GM19043 (cell line): ENCODE measurements around the gene NUP210.
A peak's percentile ranks its signal among the peaks of the same experiment; 100 is the strongest.

Experiments
- ATAC-seq: cut with Tn5 transposase; IDR thresholded peaks from one replicate; pipeline ENCODE4 v1.9.1; 2021; ENCODE audit warnings: low read depth; ENCODE audit not compliant: unreplicated experiment

The NUP210 gene

DNA sequence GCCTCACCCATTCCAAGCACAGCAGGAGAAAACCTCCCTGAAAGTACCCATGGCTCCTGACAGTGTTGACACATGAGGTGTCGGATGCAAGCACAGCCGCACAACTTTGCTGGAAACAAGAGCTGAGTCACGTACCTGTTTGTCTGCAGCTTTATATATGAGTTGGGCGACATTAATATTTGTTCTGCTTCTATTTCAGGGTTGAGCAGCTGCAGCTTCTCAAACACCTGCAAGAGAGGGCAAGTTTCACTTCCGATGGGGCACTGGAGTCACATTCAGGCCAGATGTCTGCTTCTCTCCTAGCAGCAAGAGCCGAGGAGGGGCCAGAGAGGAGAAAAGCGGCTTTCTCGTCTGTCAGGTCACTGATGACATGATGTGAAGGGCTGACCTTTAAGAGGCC is 88.0 kb downstream of the NUP210 start:
- peak; percentile 94 for ATAC-seq

DNA sequence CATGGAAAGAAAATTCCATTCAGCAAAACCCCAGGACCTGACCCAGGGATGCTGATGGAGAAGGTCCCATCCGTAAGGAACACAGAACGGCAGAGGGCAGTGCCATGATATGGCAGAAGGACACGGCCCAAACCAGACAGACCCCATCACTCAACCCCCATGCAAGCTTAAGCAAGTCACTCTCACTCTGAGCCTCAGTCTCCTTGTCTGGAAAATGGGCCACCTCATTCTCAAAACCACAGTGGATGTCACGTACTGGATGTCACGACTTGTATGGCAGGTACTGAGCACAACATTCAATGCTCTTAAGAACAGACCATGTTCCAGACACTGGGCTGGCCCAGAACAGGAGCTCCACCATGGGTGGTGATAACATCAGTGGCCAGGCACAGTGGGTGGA is 90.4 kb downstream of the NUP210 start:
- no peak for ATAC-seq

DNA sequence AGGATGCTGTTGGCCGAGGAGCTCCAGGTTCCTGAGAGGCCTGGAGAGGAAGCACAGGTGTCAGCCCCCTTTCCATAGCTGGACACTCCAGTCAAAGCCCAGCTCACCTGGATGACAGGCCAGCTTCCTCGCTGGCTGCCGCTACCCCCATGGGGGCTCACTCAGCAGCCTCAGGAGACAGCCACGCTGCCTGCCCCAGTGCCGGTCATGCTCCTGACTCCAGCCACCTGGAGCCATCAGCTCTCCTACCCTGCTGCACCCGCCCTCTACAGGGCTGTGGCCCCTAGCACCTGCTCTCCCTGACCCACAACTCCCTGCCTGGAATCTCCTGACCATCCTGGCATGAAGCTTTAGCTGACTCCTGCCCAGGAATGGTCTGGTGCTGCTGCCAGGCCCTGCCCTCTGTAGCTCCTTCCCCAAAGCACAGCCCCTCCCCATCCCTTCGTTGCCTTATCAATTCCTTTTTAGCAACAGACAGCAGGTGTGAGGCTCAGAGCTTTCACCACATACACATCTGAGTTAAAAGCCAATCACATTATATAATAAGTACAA is 94.2 kb downstream of the NUP210 start:
- no peak for ATAC-seq

DNA sequence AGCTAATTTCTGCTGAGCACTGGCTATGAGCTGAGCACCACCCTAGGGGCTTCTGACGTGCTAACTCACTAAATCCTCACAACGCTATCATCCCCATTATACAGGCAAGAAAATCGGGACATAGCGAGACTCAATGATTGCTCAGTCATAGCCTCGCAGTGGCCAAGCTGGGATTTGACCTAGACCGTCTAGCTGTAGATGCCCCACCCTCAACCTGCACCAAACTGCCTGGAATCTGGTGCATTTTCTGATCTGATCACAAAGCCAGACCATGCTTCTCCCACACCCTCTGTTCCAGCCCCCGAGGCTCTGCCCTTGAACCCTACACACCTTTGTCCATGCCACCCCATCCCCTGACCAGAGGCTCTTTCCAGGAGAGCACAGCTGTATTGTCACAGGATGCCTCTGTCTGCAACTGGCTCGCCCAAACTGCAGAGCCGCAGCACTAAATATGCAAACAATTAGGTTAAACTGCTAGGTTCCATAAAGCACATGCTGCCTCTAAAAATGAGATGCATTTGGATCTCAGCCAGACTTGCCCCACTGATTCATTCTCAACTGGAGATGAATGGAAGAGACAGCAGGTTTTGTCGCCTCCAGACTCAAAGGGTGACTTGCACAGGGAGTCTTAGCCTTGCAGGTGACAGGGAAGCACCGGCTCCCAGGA is 95.2 kb downstream of the NUP210 start:
- ATAC-seq, result no peak

DNA sequence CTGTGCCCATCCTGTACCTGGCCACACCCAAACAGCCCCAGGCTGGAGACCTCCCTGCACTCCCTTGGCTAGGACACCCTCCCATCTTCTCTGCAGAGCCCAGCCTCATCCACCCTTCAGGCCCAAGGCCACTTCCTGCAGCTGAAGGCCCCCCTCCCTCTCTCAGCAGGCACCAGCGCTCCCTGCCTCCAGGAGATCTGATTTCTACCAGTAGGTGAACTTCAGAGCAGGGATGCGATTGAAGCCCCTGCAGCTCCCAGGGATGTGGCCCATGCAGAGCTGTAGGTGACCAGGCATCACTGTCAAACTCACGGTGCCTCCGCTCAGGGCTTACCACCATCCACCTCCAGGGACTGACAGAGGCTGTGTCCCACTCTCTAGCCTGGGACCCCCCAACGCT is 96.3 kb downstream of the NUP210 start:
- ATAC-seq, result no peak

DNA sequence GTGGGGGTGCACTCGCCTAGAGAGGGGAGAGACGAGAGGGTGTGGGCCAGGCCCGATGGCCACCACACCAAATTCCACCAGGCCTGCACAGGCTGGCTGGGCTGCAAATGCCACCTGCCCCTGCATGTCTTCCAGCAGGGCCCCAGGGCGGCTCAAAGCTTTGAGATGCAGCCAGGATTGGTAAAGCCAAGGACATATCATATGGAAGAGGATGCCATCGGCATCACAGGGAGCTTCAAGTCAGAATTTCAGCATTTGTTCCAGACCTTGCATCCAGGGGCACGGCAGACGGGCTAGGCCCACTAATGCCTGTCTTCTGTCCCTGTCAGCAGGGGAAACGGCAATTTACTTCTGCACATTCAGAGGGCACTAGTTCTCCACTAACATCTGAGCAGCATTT is 97.8 kb downstream of the NUP210 start:
- no peak for ATAC-seq

DNA sequence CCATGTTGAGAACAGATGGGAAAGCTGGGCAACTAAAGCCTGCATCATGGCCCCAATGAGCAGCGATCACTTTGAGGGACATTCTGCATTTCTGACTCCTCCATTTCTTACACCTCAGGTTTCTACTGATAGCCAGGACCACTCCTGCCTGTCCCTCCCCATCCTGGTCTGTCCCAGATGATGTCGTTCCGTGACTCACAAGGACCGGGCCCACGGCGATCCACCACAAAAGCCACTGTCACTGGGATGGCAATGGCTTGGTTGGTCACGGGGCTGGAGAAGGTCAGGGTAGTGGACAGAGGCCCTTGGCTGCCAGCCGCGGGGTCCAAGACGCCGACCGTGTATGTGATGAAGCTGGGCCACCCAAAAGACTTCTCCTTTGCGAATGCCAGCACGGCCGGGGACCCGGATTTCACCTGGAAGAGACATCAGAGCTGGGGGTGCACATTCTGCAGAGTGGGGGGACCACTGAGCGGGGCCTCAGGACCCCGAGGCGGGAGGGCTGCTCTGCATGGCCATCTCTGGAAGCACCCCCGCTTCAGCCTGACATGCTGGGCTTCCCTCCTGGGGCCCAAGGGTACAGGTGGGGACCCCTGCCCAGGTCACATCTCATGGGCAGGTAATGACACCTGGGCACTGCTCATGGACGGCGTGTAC is 100.4 kb downstream of the NUP210 start:
- no peak for ATAC-seq

DNA sequence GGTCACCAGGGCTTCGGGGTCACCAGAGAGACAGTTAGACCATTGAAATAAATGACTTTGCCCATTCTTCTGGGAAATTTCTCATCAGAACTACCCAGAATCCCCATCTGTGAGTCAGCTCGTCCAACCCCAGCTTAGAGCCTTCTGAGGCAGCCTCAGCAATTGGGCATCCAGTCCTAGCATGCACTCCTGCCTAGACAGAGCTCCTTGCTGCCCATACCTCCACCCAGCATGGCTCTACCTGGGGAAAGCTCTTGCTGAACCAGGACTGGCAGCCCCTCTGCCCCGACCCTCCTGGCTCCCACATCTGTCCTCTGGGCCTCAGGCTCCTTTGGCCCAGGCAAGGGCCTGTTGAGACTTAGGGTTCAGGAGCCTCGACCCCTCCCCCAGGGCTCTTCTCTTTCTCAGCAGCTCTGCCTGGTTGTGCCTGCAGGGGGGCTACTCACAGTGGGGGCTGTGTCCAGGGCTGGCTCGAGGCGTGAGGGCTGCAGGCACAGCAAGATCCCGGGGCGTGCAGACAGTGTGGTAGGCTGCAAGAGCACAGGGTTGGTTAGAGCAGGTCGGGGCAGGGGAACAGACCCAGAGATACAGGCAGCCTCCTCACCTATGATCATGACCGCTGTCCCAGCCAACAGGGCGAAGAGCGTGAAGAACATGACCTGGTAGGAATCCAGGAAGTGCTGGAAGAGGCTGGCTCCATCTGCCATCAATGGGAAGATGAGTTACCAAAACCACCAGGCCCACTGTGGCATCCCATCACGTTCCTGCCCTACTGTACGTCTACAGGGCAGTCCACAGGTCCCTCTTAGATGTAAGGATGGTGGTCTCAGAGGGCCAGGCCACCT is 101.3 kb downstream of the NUP210 start:
- no peak for ATAC-seq

DNA sequence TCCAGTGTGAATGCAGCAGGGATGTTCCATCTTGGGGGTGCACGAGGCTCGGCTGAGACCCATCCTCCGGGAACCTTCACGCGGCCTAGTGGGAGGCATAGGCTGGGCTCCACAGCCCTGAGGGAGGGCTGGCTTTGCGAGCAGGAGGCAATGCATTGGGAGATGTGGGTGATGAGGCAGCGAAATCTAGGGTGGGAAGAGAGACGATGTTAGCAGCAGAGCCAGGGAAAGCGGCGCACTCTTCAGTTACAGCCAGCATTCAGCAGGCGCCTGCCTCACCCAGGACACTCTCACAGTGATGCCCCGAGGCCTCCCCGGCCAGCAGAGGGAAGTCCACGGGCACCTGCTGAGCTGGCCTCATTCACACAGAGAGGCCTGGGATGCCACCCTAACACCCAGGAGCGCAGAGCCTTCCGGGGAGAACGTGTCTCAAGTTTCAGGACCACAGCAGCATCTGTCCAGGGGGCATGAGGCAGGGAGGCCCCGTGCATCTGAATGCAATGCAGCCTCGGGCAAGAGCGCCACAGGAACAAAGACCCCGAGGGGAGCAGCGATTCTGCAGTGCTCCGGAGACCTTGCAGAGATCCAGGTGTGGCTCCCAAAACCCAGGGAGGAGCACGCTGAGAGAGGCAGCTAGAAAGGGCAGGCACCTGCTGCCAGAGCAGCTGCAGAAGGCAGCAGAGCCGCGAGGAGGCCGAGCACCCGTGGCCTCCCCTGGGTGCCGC is 102.4 kb downstream of the NUP210 start:
- ATAC-seq, result no peak

DNA sequence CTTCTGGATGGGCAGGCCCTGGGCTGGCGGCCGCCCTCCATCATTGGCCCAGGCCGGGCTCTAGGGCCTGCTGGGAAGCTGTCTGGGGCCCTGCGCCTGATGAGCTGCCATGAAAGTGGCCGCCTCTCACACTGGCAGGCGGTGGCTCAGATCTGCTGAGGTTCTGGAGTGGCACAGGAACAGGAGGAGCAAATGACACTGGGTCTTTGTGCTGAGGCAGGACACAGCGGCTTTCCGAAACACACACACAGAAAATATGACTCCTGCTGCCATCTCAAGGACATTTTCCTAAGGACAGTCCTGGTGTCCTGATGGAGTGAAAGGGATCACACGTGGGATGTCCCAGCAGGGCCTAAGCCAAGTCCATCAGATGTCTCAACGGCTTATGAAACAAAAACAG is 103.5 kb downstream of the NUP210 start:
- no peak for ATAC-seq

DNA sequence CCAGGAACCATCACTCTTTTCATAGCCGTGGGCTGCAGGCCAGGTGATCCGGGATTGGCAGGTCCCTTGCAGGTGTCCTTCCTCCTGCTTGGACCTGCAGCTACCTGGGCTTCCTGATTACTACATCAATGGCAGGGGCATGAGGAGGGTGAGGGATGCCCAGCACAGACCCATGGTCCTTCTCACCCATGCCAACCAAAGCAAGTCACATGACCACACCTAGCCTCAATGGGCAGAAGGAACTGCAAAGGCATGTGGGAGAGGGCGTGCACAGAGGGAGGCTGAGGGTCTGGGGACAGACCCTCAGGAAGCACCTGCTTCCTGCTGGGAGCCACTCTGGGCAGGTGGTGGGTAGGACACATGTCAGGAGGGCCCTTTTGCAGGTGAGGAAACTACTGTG is 105.2 kb downstream of the NUP210 start:
- no peak for ATAC-seq

DNA sequence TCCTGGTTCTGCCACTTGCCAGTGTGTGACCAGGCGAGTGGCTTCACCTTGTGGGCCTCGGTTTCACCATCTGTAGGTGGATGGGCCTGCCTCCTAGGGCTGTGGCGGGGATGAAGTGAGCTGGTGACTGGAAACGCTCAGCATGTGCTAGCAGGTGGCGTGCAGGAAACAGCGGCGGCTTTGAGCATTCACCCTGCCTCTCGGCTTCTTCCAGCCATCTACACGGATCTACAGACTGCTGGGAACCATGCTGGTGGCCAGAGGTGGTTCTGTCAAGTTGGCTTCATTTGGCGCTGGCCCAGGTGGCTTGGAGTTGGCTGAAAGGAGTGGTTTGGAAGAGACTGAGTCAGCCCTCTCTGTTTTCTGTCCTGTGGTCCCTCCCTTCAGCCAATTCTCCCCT is 106.3 kb downstream of the NUP210 start:
- ATAC-seq, result no peak

DNA sequence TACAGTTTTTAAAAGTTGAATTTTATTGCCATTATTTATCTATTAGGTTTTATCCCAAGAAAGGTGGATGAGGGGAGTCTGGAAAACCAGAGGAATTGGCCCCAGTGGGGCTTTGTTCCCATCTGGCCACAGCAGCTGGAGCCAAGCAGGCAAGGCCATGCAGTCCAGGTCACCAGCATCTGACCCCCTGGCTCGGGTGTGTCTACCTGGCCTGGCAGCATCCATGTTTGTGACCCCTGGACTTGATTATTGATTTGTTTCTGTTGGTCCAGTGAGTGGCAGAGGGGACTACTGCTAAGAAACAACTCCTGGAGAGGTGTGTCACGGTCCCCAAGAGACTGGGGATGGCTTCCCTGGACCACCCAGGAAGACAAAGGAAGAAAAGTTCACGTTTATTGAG is 111.1 kb downstream of the NUP210 start:
- no peak for ATAC-seq

DNA sequence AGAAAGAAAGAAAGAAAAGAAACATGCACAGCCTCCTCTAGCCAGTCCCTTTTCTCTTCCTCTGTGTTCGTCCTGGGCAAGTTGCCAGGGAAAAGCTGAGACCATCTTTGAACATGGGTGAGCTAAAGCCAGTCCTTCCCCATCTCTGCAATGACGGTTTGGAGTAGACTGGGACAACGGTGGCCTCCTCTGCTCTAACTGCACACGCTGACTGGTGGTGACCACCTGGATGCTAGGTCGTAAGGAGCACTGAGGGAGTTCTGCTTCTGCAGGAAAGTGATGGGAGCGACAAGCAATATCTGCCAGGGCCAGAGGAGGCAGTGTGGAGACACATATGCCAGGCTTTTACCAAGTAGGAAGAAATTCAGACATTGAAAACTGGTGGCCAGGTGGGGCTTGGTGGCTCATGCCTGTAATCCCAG is 111.7 kb downstream of the NUP210 start:
- peak; percentile 69 for ATAC-seq

DNA sequence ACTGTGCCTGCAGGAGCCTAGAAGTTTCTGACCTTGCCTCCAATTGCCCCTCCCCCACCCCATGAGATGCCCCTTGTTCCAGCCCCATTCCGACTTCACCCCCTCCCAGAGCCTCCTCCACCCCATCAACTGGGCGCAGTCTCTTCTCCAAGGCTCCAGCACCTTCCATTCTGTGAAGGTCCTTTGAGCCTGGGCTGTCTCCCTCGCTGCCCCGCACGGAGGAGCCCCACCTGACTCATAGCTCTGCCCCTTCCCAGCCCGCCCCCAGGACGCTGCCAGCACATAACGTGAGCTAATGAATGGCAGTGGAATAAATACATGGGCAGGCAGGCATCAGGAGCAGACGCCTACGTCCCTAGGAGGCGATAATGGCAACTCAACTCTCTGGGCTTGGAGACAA is 113.1 kb downstream of the NUP210 start:
- no peak for ATAC-seq

DNA sequence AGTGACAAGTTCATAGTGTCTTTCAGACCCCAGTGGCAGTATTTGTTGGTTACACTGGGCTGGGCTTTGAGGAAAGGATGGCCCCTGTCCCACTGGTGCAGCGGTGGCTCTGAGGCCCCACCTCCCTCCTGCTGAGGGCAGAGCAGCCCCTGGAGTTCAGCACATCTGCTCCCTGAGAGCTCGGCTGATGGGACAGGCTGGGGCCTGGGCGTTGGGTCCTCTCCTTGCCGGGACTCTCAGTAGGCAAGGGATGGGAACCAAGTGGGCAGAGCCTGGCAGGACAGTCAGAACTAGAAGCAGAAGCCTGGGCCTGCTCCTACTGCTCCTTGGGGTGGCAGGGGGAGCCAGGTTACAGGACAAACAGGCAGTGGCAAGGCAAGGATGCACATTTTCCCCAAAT is 114.5 kb downstream of the NUP210 start:
- ATAC-seq, result no peak

DNA sequence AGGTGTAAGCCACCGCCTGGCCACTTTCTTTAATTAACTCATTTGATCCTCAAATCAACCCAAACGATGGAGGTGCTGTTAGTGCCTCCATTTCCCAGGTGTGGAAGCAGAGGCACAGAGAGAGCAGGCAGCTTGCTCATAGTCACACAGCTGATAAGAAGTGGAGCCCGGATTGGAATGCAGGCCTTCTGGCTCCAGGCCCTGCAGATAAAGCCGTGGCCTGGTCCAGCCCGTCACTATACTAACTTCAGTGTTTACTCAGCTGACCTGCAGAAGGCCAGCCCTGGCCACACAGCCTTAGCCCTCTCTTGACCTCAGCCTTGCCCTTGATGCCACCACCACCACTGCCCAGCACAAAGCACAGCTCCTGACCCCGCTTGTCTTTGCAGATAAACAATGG is 116.7 kb downstream of the NUP210 start:
- ATAC-seq, result no peak

DNA sequence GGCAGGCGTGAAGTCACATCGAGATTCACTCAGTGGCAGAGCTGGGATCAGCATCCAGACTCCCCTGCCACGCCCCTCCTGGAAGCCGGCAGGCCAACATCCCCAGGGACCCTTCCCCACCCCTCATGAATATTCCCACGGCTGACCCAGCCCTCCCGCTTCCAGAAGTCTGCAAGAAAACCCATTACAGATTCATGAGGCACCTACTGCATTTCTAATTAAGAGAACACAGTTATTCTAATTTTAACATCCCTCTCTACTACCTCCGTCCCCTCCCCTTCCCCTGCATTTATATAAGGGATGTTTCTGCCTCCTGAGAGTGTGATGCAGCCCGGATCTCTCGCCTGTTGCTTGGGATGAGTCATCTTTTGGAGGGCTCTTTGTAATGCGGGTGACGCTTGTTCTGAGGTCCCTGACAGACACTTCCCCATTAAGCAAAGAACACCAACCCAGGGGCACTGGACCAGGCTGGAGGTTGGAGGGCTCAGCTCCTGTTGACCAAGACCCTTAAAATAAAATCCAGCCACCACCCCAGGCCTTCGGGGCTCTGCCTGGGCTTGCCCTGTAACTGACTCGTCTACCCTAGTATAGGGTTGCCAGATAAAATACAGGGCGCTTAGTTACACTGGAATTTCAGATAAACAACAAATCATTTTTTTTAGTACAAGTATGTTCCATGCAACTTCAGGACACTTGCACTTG is 118.7 kb downstream of the NUP210 start:
- ATAC-seq, result no peak

DNA sequence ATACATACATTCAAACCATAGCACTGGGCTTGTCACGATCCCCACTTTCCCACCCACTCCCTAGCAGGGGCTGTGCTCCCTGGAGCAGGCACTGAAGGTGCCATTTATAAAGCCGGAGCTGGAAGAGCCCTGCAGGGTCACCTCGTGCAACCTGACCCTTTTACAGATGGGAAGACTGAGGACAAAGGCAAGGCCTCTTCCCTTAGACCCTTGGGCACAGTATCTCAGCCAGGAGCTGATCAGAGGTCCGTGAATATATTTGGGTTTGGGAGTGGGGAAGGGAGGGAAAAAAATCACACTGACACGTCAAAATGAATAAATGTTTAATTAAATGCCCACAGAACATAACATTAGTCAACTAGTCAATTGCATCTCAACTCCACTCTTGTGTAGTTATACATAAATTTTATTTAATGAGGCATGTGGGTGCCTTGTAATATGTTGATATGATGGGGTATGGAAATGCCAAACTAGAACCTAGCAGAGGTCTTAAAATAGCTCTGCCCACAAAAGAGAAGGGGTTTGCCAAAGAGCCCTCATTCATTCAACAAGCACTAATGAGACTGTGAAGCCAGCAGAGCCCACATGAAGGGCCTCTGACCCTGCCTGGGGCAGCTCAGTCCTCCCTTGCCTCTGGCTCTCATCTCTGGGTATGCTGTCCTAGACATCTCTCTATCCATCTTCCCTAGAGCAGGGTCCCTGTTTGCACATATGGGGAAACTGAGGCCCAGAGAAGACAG is 119.4 kb downstream of the NUP210 start:
- no peak for ATAC-seq
